AG09319 (cell line): ENCODE data around the gene MADD.

ENCODE experiments used
- DNase-seq: peaks from one replicate; pipeline ENCODE4 v3.0.0-alpha.2; 2010; ENCODE audit warnings: low read depth; ENCODE audit errors: extremely low read depth
- CTCF ChIP-seq: IDR thresholded peaks from 2 replicates; pipeline ENCODE4 v1.5.1; 2011; ENCODE audit warnings: low read depth, mild to moderate bottlenecking, inconsistent platforms, low read length, moderate library complexity

Gene MADD

GRCh38 chr11:47269002-47269828 lies 718 bp upstream of the MADD start:
- peak; percentile 8; the same call in 1 of the 2 replicates for TF ChIP-seq CTCF
- DNase-seq, result no peak

GRCh38 chr11:47270331-47271271 lies 668 bp downstream of the MADD start:
- peak; percentile 9 for TF ChIP-seq CTCF
- DNase-seq, result no peak

GRCh38 chr11:47271328-47271727 lies 1.4 kb downstream of the MADD start:
- TF ChIP-seq CTCF, result no peak
- no peak for DNase-seq

GRCh38 chr11:47271961-47272661 lies 2.2 kb downstream of the MADD start:
- TF ChIP-seq CTCF, result no peak
- DNase-seq, result no peak

- no peak for DNase-seq
- no peak for TF ChIP-seq CTCF
Observed at GRCh38 chr11:47272706-47273105, 2.8 kb downstream of the MADD start.

- no peak for TF ChIP-seq CTCF
- no peak for DNase-seq
Observed at GRCh38 chr11:47274495-47275235, 4.7 kb downstream of the MADD start.
